ENCODE measurements around the gene MAP2K2.

Gene MAP2K2

GRCh38 chr19:4099041-4099764, 24.7 kb downstream of the MAP2K2 start:
- DNase-seq: no peak

GRCh38 chr19:4098493-4098892, 25.4 kb downstream of the MAP2K2 start:
- no peak for DNase-seq

GRCh38 chr19:4097501-4097900, 26.4 kb downstream of the MAP2K2 start:
- no peak for DNase-seq

- DNase-seq: no peak
Observed at GRCh38 chr19:4096049-4096892, 27.7 kb downstream of the MAP2K2 start.

- no peak for DNase-seq
Observed at GRCh38 chr19:4095488-4095844, 28.5 kb downstream of the MAP2K2 start.

GRCh38 chr19:4094761-4095487, 29.0 kb downstream of the MAP2K2 start:
- no peak for DNase-seq

GRCh38 chr19:4094291-4094690, 29.6 kb downstream of the MAP2K2 start:
- DNase-seq: no peak

- no peak for DNase-seq
Observed at GRCh38 chr19:4093643-4094175, 30.2 kb downstream of the MAP2K2 start.

- no peak for DNase-seq
Observed at GRCh38 chr19:4090356-4091220, 33.3 kb downstream of the MAP2K2 start.

- no peak for DNase-seq
Observed at GRCh38 chr19:4089946-4090345, 34.0 kb downstream of the MAP2K2 start.

- no peak for DNase-seq
Observed at GRCh38 chr19:4089400-4089908, 34.5 kb downstream of the MAP2K2 start.

- DNase-seq: no peak
Observed at GRCh38 chr19:4088975-4089374, 34.9 kb downstream of the MAP2K2 start.

- no peak for DNase-seq
Observed at GRCh38 chr19:4087787-4088679, 35.9 kb downstream of the MAP2K2 start.

- DNase-seq: no peak
Observed at GRCh38 chr19:4086411-4086867, 37.5 kb downstream of the MAP2K2 start.

GRCh38 chr19:4084547-4084877, 39.4 kb downstream of the MAP2K2 start:
- DNase-seq: no peak

- DNase-seq: no peak
Observed at GRCh38 chr19:4083677-4084546, 40.0 kb downstream of the MAP2K2 start.

- DNase-seq: no peak
Observed at GRCh38 chr19:4082172-4082571, 41.8 kb downstream of the MAP2K2 start.

GRCh38 chr19:4081441-4082129, 42.3 kb downstream of the MAP2K2 start:
- DNase-seq: no peak

- DNase-seq: no peak
Observed at GRCh38 chr19:4080473-4080872, 43.4 kb downstream of the MAP2K2 start.
